Activated T-cell treated with anti-CD3 and anti-CD28 coated beads, Interleukin-2, amount 50 U/mL, for 24 hours (primary cell): ENCODE data around the gene STAC.

Experiments used
- DNase-seq: peaks from one replicate; pipeline ENCODE4 v3.0.0-alpha.2; 2020
- H3K27ac Mint-ChIP-seq: 2 replicates; pipeline ENCODE4 v1.8.0; 2020; ENCODE audit warnings: mild to moderate bottlenecking, mixed read lengths
- H3K27me3 Mint-ChIP-seq: 2 replicates; pipeline ENCODE4 v1.8.0; 2020; ENCODE audit warnings: mixed read lengths
- H3K36me3 Mint-ChIP-seq: 2 replicates; pipeline ENCODE4 v1.8.0; 2020; ENCODE audit warnings: low read depth, mixed read lengths
- H3K4me1 Mint-ChIP-seq: 2 replicates; pipeline ENCODE4 v1.8.0; 2020; ENCODE audit warnings: low read depth, mixed read lengths
- H3K4me3 Mint-ChIP-seq: 2 replicates; pipeline ENCODE4 v1.8.0; 2020; ENCODE audit warnings: mild to moderate bottlenecking, moderate library complexity, mixed read lengths
- H3K9me3 Mint-ChIP-seq: 2 replicates; pipeline ENCODE4 v1.8.0; 2020; ENCODE audit warnings: mixed read lengths

STAC gene

GRCh38 chr3:36380221-36381031 is at the start of gene STAC:
STAC (plus strand) TSS chr3:36380504; CDS start chr3:36380644, 140 bp downstream.
- Mint-ChIP-seq H3K9me3 (no peaks in the 10 kb centered on the region), H3K27ac (no peak within 1 kb of the TSS), H3K27me3 (peaks cover 43% of the 10 kb centered on the region), H3K4me1 (peaks cover 5% of the 10 kb centered on the region), H3K36me3 (no peaks in the 10 kb centered on the region), H3K4me3 (peak within 1 kb of the TSS; percentile 19)
- DNase-seq: peak; percentile 26

- H3K4me3 Mint-ChIP-seq: no peak overlapping the region
- no peaks in the 10 kb centered on the region for H3K4me1 Mint-ChIP-seq
- no peaks in the 10 kb centered on the region for H3K36me3 Mint-ChIP-seq
- no peaks in the 10 kb centered on the region for H3K27me3 Mint-ChIP-seq
- no peaks in the 10 kb centered on the region for H3K9me3 Mint-ChIP-seq
- no peak overlapping the region for H3K27ac Mint-ChIP-seq
- no peak for DNase-seq
Observed at GRCh38 chr3:36332139-36332538, 48.2 kb upstream of the STAC start.

DNA sequence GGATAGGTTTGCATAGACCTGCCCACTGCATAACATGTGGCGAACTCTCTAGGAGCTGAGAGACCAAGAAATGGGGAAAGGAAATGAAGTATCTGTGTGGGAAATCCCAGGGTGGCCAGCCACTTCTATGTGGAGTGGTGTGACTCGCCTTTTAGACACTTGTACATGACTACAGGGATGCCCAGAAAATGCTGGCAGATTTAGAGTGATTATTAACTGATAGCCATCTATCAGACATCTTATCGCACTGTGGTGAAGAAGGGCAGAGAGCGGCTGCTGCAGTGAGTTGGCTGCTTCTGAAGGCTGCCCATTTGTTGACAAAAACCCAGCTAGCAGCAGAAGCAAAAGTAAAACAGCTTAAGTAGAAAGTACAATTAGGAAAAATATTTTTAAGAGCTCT is 18.1 kb upstream of the STAC start:
- H3K27ac Mint-ChIP-seq: no peak overlapping the region
- no peak for DNase-seq
- H3K27me3 Mint-ChIP-seq: no peaks in the 10 kb centered on the region
- H3K4me1 Mint-ChIP-seq: no peaks in the 10 kb centered on the region
- no peaks in the 10 kb centered on the region for H3K9me3 Mint-ChIP-seq
- H3K4me3 Mint-ChIP-seq: no peak overlapping the region
- H3K36me3 Mint-ChIP-seq: no peaks in the 10 kb centered on the region

DNA sequence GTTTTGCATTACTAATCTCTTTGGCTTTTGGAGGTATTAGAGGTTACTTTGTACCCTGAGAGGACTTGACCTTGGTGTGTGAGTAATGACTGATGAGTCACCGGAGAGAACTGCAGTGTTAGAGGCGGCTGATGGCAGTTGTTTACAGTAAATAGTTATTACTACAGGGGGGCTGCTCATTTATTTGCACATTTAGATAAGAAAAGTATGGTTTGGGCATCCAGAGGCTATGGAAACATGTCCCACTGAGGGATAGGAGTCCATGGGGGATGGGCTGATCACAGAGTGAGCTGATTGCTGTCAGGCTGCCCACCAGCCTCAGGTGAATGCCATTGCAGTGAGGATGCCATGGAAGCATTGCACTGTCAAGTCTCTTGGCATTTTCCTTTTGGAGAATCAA is 17.3 kb upstream of the STAC start:
- H3K27ac Mint-ChIP-seq: no peak overlapping the region
- no peaks in the 10 kb centered on the region for H3K9me3 Mint-ChIP-seq
- no peaks in the 10 kb centered on the region for H3K36me3 Mint-ChIP-seq
- H3K4me3 Mint-ChIP-seq: no peak overlapping the region
- no peak for DNase-seq
- H3K27me3 Mint-ChIP-seq: no peaks in the 10 kb centered on the region
- H3K4me1 Mint-ChIP-seq: no peaks in the 10 kb centered on the region

DNA sequence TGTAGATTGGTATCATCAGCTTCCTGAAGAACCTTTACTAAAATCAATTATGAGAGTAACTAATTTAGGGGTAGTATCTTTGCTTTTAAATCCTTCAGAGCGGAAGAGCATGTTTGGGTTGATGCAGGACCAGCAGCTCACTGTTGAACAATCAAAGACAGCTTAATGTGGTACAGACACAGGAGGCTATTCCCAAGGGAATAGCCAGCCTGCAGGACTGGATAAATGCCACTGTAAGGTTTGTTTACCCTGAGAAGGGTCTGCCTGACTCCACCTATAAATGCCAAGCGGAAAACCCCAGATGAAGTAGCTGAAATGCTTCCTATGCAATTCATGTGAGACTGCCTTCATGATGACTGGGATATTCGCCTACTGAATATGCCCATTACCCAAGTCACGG is 16.0 kb upstream of the STAC start:
- H3K9me3 Mint-ChIP-seq: no peaks in the 10 kb centered on the region
- no peak for DNase-seq
- no peaks in the 10 kb centered on the region for H3K27me3 Mint-ChIP-seq
- no peaks in the 10 kb centered on the region for H3K36me3 Mint-ChIP-seq
- no peak overlapping the region for H3K4me3 Mint-ChIP-seq
- no peak overlapping the region for H3K27ac Mint-ChIP-seq
- H3K4me1 Mint-ChIP-seq: no peaks in the 10 kb centered on the region

DNA sequence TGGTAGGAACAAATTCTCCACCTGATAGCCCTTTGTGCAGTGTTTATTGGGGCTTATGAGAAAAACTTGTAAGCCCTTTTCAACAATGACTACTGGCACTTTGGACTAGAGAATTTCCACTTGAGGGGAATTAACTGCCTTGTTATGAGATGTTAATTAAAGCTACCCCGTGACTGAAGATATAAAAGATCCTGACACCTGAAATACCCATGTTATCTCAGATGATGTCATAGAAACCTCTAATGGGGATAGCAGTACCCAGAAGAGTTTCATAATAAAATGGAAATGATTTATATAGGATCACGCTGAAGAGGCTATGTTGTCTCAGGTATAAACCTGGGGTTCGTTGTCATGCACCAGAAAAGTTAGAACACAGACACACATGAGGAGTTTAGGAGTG is 14.5 kb upstream of the STAC start:
- Mint-ChIP-seq H3K36me3 (no peaks in the 10 kb centered on the region), H3K4me3 (no peak overlapping the region), H3K4me1 (no peaks in the 10 kb centered on the region), H3K9me3 (no peaks in the 10 kb centered on the region), H3K27me3 (no peaks in the 10 kb centered on the region), H3K27ac (no peak overlapping the region)
- DNase-seq: no peak

GRCh38 chr3:36366308-36366707 is 14.0 kb upstream of the STAC start:
- no peaks in the 10 kb centered on the region for H3K27me3 Mint-ChIP-seq
- H3K36me3 Mint-ChIP-seq: no peaks in the 10 kb centered on the region
- no peak overlapping the region for H3K4me3 Mint-ChIP-seq
- no peaks in the 10 kb centered on the region for H3K9me3 Mint-ChIP-seq
- H3K27ac Mint-ChIP-seq: no peak overlapping the region
- H3K4me1 Mint-ChIP-seq: no peaks in the 10 kb centered on the region
- no peak for DNase-seq

- Mint-ChIP-seq H3K9me3 (no peaks in the 10 kb centered on the region), H3K4me3 (no peak overlapping the region), H3K27me3 (no peaks in the 10 kb centered on the region), H3K4me1 (no peaks in the 10 kb centered on the region), H3K27ac (no peak overlapping the region), H3K36me3 (no peaks in the 10 kb centered on the region)
- no peak for DNase-seq
Observed at GRCh38 chr3:36367912-36368573, 12.3 kb upstream of the STAC start.

- H3K4me1 Mint-ChIP-seq: no peaks in the 10 kb centered on the region
- no peak overlapping the region for H3K4me3 Mint-ChIP-seq
- H3K27ac Mint-ChIP-seq: no peak overlapping the region
- DNase-seq: no peak
- H3K27me3 Mint-ChIP-seq: no peaks in the 10 kb centered on the region
- H3K9me3 Mint-ChIP-seq: no peaks in the 10 kb centered on the region
- H3K36me3 Mint-ChIP-seq: no peaks in the 10 kb centered on the region
Observed at GRCh38 chr3:36372534-36372935, 7.8 kb upstream of the STAC start.

DNA sequence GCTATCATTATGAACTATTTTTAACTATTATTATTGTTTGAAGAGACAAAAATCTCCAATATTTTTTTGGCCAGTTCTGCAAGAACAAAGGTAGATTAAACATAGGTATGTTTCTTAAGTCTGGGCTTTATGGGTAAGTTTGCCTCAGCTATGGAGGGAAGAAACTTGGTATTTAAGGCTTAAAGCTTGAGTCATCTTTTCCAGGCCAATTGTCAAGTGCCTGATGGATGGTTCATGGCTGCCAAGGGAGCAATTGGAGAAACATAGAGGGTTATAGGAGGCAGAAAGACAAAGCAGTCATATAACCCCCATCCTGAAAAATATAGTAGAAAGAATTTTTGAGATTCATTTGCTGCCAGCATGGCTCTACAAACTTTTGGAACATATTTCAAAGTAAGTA is 7.2 kb upstream of the STAC start:
- no peak overlapping the region for H3K27ac Mint-ChIP-seq
- H3K4me3 Mint-ChIP-seq: no peak overlapping the region
- H3K9me3 Mint-ChIP-seq: no peaks in the 10 kb centered on the region
- H3K36me3 Mint-ChIP-seq: no peaks in the 10 kb centered on the region
- H3K27me3 Mint-ChIP-seq: peaks cover 4% of the 10 kb centered on the region
- no peak for DNase-seq
- H3K4me1 Mint-ChIP-seq: no peaks in the 10 kb centered on the region

GRCh38 chr3:36373666-36374065 is 6.6 kb upstream of the STAC start:
- Mint-ChIP-seq H3K4me1 (no peaks in the 10 kb centered on the region), H3K36me3 (no peaks in the 10 kb centered on the region), H3K27ac (no peak overlapping the region), H3K9me3 (no peaks in the 10 kb centered on the region), H3K4me3 (no peak overlapping the region), H3K27me3 (peaks cover 6% of the 10 kb centered on the region)
- DNase-seq: no peak

GRCh38 chr3:36379872-36380220 is 458 bp upstream of the STAC start:
- no peaks in the 10 kb centered on the region for H3K9me3 Mint-ChIP-seq
- H3K4me1 Mint-ChIP-seq: peaks cover 5% of the 10 kb centered on the region
- no peak overlapping the region for H3K4me3 Mint-ChIP-seq
- H3K27ac Mint-ChIP-seq: no peak overlapping the region
- no peaks in the 10 kb centered on the region for H3K36me3 Mint-ChIP-seq
- H3K27me3 Mint-ChIP-seq: peaks cover 43% of the 10 kb centered on the region
- DNase-seq: no peak

DNA sequence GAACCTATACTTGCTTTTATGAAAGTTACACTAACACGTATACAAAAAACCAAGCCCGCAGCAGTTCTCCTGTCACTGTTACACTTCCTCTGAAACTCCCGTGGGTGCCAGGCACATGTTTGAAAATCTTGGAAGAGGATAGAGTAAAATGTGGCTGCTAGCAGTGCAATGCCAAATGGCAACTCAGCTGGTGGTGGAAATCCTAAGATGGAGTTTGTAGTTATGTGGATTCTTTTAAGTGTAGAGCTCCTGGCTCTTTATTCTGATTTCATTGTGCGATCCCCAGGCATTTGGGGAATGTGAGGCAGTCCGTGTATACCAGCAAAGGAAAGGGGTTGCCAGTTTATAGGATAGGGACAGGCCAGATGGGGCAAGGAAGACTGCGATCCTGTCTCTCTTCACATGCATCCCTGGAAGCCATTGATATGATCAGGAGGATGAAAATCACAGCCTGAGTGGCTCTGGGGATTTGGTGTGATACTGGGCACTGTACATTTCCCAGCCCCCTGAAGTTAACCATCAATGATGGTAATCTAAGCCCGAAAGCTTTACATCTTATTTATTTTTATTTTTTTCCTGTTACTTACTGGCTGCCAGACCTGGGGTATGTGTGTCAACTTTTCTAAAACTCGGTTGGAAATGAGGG is 1.1 kb downstream of the STAC start:
- DNase-seq: no peak
- Mint-ChIP-seq H3K4me1 (peaks cover 5% of the 10 kb centered on the region), H3K4me3 (no peak overlapping the region), H3K36me3 (no peaks in the 10 kb centered on the region), H3K27me3 (peaks cover 43% of the 10 kb centered on the region), H3K27ac (no peak overlapping the region), H3K9me3 (no peaks in the 10 kb centered on the region)

- Mint-ChIP-seq H3K4me1 (no peaks in the 10 kb centered on the region), H3K9me3 (no peaks in the 10 kb centered on the region), H3K27me3 (peaks cover 7% of the 10 kb centered on the region), H3K4me3 (no peak overlapping the region), H3K36me3 (no peaks in the 10 kb centered on the region), H3K27ac (no peak overlapping the region)
- DNase-seq: no peak
Observed at GRCh38 chr3:36393563-36393962, 13.3 kb downstream of the STAC start.

DNA sequence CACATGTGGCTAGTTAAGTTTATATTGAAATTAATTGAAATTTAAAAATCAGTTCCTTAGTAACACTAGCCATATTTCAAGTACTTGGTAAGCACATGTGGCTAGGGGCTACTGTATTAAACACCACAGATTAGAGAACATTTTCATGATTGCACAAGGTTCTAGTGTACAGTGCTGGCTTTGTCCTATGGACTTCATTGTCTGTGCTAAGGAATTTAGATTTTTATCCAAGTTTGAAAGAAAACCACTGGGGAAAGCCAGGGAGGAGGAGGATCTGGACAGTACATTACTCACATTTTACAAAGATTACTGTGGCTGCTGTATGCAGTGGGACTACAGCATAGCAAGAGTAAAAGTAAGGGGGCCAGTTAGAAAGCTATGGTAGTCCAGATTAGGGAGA is 13.9 kb downstream of the STAC start:
- H3K4me1 Mint-ChIP-seq: no peaks in the 10 kb centered on the region
- no peaks in the 10 kb centered on the region for H3K9me3 Mint-ChIP-seq
- no peak overlapping the region for H3K4me3 Mint-ChIP-seq
- DNase-seq: no peak
- no peaks in the 10 kb centered on the region for H3K36me3 Mint-ChIP-seq
- H3K27ac Mint-ChIP-seq: no peak overlapping the region
- H3K27me3 Mint-ChIP-seq: peaks cover 7% of the 10 kb centered on the region
